ENCODE measurements around the gene SLIT1.

The SLIT1 gene

GRCh38 chr10:96949039-96949683 is 236.6 kb downstream of the SLIT1 start:
- DNase-seq, result no peak

Data from NCI-H1930 (cell line).